Measurements from ENCODE around the gene ACTL10. TPM values are rescaled to one million over a fixed set of nuclear protein-coding genes. Genes with fewer than 3 reads are reported as not detected.
A peak's percentile ranks its signal among the peaks of the same experiment; 100 is the strongest.

ACTL10 gene
- total RNA-seq, 4 donors from 2014 or later = 0.54 to 2.7 (median 2.1) TPM

- TF ChIP-seq POLR2AphosphoS5 (IDR thresholded peaks at IDR 0.05) = no peak
- TF ChIP-seq EP300 (IDR thresholded peaks at IDR 0.05) = no peak
- TF ChIP-seq POLR2A (IDR thresholded peaks at IDR 0.05) = no peak
- TF ChIP-seq CTCF (IDR thresholded peaks at IDR 0.05) = no peak
- Histone ChIP-seq H3K27ac (peak overlapping the region in 3 of 4 donors; percentile 22 to 31 (median 27)), H3K4me3 (no peak overlapping the region), H3K9me3 (no peaks in the 10 kb centered on the region), H3K27me3 (no peaks in the 10 kb centered on the region), H3K36me3 (peaks cover 0 to 21% of the 10 kb centered on the region in 2 donors), H3K4me1 (peaks cover 0 to 44% (median 24%) of the 10 kb centered on the region in 3 donors)
- ATAC-seq = peak; percentile 52
- 39 to 81% methylated on average over 6 to 10 of the region's 19 CpGs for WGBS, 2 donors (ENCODE audit: low coverage in 1 of 2)
These were observed 17.5 kb upstream of the ACTL10 start for GRCh38 chr20:33649201-33649681.

DNA sequence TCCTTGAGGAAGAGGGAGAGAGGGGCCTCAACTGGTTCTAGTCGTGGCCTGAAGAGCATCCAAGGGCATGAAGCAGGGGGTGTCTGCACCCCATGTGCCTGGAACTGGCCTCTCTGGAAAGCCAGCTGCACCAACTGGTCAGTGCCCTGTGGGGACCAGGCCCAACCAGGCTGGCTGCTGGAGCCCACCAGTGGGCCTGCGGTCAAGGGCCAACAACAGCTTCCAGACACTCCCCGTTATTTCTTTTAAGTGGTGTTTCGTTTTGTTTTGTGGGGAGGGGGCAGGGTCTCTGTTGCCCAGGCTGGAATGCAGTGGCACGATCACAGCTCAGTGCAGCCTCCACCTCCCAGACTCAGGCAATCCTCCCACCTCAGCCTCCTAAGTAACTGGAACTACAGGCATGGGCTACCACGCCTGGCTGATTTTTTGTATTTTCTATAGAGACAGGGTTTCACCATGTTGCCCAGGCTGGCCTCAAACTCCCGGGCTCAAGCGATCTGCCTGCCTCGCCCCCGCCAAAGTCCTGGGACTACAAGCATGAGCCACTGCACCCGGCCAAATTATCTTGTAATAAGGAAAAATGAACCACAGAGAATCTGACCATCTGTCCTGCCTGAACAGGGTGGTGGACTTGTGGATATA, 16.5 kb upstream of the ACTL10 start:
- 63 to 94% methylated on average over 1 to 5 of the region's 11 CpGs for WGBS, 2 donors (ENCODE audit: low coverage in 1 of 2)

GRCh38 chr20:33650753-33651561, 15.8 kb upstream of the ACTL10 start:
- no peak for ATAC-seq
- peaks cover 0 to 44% (median 24%) of the 10 kb centered on the region in 3 donors for H3K4me1 ChIP-seq
- no peaks in the 10 kb centered on the region for H3K27me3 ChIP-seq
- peaks cover 0 to 4% of the 10 kb centered on the region in 2 donors for H3K36me3 ChIP-seq
- no peaks in the 10 kb centered on the region for H3K9me3 ChIP-seq
- 89 to 97% methylated on average over 4 to 6 of the region's 10 CpGs for WGBS, 2 donors (ENCODE audit: low coverage in 1 of 2)
- no peak overlapping the region for H3K4me3 ChIP-seq
- no peak for TF ChIP-seq POLR2A (IDR thresholded peaks at IDR 0.05)
- TF ChIP-seq POLR2AphosphoS5 (IDR thresholded peaks at IDR 0.05) = no peak
- TF ChIP-seq CTCF (IDR thresholded peaks at IDR 0.05) = no peak
- no peak for TF ChIP-seq EP300 (IDR thresholded peaks at IDR 0.05)
- H3K27ac ChIP-seq = no peak overlapping the region

More for the DNA sequence above, 16.5 kb upstream of the ACTL10 start:
- no peaks in the 10 kb centered on the region for H3K27me3 ChIP-seq
- H3K4me1 ChIP-seq = peaks cover 0 to 44% (median 24%) of the 10 kb centered on the region in 3 donors
- H3K36me3 ChIP-seq = peaks cover 0 to 11% of the 10 kb centered on the region in 2 donors
- TF ChIP-seq POLR2A (IDR thresholded peaks at IDR 0.05) (no peak), CTCF (IDR thresholded peaks at IDR 0.05) (no peak), POLR2AphosphoS5 (IDR thresholded peaks at IDR 0.05) (no peak), EP300 (IDR thresholded peaks at IDR 0.05) (no peak)
- no peak for ATAC-seq
- H3K4me3 ChIP-seq = no peak overlapping the region
- H3K9me3 ChIP-seq = no peaks in the 10 kb centered on the region
- H3K27ac ChIP-seq = no peak overlapping the region

DNA sequence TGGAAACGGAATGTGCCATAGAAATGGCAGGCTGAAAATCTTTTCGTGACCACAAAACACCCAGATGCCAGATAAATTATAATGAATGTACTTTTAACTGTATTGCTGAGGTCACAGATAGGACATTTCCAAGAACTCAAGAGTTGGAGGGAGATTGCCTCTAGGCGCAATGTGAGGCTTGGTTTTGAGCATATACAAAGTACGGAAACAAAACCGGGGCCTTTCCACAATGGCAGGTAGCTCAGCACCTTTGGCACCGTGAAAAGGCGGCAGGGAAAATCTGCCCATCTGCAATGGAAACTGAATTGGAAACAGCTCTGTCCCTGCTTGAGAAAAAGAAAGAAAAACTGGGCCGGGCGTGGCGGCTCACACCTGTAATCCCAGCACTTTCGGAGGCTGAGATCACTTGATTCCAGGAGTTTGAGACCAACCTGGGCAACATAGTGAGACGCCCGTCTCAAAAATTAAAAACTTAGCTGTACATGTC, 15.1 kb upstream of the ACTL10 start:
- Histone ChIP-seq H3K4me3 (no peak overlapping the region), H3K27me3 (no peaks in the 10 kb centered on the region), H3K4me1 (peaks cover 0 to 44% (median 24%) of the 10 kb centered on the region in 3 donors), H3K9me3 (no peaks in the 10 kb centered on the region), H3K27ac (no peak overlapping the region), H3K36me3 (peaks cover 0 to 5% of the 10 kb centered on the region in 2 donors)
- TF ChIP-seq POLR2A (IDR thresholded peaks at IDR 0.05) (no peak), POLR2AphosphoS5 (IDR thresholded peaks at IDR 0.05) (no peak), CTCF (IDR thresholded peaks at IDR 0.05) (no peak), EP300 (IDR thresholded peaks at IDR 0.05) (no peak)
- WGBS, 2 donors (ENCODE audit: low coverage in 1 of 2) = 63 to 70% methylated on average over 8 of the region's 13 CpGs
- no peak for ATAC-seq
